Effector CD4-positive, alpha-beta T cell (primary cell): ENCODE results near the gene ANK3.

ENCODE experiments used
- DNase-seq: peaks from one replicate; pipeline ENCODE4 v3.0.0-alpha.2; 2020

ANK3 gene

DNA sequence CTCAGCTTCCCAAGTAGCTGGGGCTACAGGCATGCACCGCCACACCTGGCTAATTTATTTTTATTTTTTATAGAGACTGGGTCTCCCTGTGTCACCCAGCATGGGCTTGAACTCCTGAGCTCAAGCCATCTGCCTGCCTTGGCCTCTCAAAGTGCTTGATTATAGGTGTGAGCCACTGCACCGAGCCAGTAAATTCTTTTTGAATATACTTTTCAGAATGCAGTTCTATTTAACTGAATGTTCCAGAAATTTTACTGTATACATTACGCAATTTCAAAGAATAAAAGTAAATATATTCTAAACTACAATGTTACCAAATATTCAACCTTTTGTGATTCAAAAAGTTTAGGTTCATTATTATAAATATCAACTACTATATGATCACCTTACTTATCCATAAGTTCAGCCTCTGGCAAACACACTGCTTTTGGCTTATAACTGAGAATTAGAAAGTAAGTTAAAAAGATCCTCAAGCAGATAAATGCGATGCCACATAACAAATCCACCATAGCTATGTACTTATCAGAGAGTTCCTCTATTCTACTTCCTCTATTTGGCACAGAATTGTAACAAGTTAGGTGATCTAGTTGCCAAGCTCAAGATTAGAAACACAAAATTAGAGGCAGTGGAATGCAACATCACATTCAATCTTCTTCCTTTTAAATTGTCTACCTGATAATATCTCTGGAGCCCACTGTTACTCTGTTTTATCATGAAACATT, 118.2 kb downstream of the ANK3 start:
- no peak for DNase-seq

DNA sequence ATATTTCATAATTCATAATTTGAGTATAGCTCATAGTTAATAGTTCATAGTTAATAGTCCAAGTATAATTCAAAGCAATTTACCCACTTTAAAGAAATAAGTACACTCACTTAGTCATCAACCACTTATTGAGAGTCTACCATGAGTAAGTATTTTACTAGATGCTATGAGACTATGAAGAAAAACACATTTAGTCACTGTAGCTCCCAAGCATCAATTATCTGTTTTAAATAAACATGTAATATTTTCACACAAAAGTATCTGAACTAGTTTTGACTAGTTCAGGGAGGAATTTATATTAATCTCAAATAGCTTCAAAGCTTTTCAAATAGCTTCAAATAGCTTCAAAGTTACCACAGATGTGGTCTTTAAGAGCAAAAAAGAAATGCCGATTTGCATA, 119.2 kb downstream of the ANK3 start:
- DNase-seq = no peak

DNA sequence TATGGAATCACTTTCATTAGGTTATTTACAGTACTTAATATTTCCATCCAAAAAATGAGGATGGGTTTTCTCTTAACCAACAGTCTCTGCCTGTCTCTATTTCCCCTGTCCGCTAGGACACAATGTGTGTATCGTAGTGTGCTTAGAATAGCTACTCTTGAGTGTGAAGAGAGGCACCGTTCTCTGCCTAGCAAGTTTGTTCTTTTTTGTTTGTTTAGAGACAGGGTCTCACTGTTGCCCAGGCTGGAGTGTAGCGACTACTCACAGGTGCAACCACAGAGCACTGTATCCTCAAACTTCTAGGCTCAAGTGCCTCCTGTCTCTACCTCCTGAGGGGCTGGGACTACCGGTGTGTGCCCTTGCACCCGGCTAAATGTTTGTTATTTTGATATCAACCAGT, 121.9 kb downstream of the ANK3 start:
- DNase-seq = no peak

DNA sequence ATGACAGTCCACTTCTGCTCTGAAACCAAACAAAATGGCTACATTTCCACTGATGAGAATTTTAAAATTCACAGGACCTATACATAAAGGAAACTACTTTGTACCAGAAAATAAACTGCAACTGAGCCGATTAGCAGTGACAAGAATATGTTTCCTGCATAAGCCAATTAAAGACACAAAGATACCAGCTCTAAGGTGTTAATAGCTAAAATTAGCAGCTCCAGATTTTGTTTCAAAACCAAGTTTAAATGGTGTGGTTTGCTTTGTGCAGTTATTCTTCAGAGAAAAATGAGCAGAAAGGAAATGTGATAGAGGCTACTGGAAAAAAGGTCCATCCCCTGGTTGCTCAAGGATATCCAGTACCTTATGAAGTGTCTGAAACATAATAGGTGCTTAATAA, 123.2 kb downstream of the ANK3 start:
- no peak for DNase-seq

DNA sequence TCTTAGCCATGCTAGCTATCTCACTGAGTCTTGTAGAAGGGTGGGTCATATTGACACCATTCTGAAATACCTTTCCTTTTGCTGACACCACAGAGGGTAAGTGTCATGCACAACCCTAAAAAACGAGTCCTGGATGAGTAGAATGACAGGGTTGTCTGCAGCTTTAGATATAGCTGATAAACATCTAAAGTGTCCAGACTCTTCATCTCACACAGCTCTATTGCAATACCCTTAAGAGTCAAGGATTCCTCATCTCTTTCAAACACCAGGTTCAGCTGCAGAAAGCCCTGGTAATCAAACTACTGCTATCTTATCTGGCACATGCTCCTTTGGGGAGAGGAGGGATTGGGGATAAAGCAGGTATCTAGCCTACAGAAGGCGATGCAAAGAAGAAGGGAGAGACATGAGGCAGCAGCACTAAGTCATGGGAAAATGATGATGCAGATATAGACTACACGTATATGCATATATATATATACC, 127.0 kb downstream of the ANK3 start:
- no peak for DNase-seq

DNA sequence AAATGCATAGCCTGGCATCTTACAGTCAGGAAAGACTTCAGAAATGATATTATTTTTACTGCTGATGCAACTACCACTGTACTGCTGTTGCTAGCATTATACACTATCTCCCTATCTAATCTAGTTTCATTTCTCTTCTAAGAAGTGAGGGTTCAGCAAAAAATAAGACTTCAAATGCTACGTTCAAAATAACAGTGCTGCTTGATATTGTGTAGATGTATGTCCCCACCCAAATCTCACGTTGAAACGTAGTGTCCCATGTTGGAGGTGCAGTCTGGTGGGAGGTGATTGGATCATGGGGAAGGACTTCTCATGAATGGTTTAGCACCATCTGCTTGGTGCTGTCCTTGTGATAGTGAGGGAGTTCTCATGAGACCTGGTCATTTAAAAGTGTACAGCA, 129.4 kb downstream of the ANK3 start:
- no peak for DNase-seq

- no peak for DNase-seq
Observed at GRCh38 chr10:60258429-60258797, 131.3 kb downstream of the ANK3 start.

GRCh38 chr10:60257767-60258428, 131.8 kb downstream of the ANK3 start:
- DNase-seq = no peak

- no peak for DNase-seq
Observed at GRCh38 chr10:60254776-60255175, 134.9 kb downstream of the ANK3 start.

DNA sequence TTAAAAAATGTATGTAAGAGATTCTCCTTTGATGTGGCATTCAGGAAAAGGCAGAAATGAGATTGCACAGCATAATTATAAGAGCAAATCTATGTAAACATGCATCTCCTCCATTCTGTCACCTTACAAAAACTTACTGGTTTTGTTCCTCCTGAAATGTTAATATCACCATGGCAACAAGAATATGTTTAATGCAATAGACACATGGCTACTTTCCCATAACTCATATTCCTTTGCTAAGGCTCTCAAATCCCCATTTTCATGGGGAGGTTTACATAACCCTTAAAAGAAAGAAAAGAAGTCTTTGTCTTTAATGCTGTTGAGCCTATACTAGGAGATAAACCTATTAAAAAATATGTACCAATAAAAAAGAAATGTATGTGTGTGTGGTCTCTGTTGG, 136.2 kb downstream of the ANK3 start:
- no peak for DNase-seq

- no peak for DNase-seq
Observed at GRCh38 chr10:60252688-60253087, 137.0 kb downstream of the ANK3 start.

- DNase-seq = no peak
Observed at GRCh38 chr10:60246382-60246781, 143.3 kb downstream of the ANK3 start.

GRCh38 chr10:60239228-60239627, 150.4 kb downstream of the ANK3 start:
- DNase-seq = no peak

GRCh38 chr10:60238759-60239100, 150.9 kb downstream of the ANK3 start:
- DNase-seq = no peak

DNA sequence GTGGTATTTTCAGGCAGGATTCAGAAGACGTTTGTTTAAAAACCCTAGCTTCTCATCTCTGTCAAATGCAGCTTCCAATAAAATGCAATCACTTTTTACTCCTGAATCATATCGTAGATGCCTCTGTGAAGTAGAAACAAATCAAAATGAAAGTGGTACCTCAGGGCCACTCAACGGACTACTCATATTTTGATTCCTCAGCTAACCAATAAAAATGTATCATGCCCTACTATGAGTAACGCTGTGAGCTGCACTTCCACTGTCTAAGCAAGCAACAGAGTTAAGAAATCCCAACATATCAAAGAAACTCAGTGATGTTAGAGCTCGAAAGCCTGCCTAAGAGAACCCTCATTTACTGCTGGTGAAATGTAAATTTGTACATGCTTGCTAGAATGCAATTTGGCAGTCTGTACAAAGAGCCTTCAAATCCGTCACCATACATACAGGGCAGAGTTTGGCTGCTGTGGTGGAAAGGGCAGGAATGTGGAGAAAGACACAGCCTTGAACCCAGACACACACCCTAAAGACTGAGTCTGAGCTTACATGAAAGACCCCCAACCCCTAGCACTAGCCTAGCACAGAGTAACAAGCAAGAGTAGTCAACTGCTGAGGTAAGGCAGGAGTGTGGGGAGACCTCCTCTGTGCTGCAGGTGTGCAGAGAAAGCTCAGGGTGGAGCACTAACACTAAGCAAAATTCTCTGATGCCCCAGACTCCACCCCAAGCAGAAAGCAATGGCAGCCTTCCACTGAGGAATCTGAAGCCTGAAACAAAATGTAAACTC, 151.5 kb downstream of the ANK3 start:
- DNase-seq = no peak

DNA sequence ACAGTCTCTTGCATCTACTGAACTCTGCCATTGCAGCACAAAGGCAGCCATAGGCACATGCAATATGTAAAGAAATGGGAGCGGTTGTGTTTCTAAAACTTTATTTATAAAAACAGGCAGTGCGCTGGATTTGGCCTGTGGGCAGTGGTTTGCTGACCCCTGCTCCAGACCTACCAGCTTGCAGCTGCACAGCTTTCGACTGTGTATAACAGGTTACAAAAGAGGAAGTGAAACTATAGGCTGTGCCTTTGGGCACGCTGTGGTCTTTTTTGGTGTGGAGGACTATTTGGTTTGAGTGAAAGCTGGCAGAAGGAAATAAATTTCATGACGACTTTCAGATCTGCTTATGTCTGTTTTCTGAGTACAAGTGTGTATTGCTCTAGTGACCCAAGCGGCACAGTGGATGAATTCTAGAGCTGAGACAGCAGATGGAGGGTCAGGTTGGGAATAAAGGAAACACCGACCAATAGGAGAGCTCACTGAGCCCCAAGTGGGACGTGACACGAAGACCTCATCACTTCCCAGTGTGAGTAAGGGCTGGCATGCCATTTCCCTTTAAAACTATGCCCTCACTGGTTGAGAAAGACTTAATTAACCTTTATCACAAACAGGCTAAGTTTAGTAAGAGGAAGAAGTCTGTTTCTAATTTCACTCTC, 152.7 kb downstream of the ANK3 start:
- no peak for DNase-seq

DNA sequence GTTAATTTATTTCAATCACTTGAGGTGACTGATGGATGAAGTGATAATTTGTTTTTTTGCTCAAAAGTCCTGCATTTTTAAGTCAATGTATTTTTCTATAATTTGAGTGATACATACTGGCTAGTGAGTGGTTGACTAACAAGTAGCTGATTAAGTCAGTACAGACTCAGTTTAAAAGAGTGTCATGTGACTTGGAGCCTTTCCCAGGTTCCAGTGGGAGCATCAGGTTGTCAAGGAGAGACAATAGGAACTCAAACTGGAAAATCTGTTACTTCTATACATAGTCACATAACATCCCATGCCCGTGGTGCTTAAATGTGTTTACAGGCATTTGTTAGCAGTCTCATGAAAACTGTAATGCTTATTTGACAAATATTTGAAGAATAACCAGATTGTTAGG, 154.7 kb downstream of the ANK3 start:
- DNase-seq = no peak

DNA sequence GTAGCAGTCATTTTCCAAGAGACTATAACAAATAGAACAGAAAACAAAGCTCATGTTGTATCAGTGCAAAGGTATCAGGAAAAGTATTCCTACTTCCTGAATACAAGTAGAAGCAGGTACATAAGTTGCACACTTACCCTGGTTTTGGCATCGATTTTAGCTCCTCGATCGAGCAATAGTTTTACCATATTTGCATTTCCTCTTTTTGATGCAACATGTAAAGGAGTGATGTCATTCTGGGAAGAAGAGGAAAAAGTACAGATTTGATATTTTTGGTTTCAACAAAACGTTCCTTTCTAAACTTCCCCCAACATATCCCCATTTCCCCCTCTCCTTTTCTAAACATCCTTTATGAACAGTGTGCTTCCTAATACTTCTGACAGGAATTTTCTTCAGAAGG, 155.1 kb downstream of the ANK3 start:
- DNase-seq = no peak

GRCh38 chr10:60230892-60231291, 158.8 kb downstream of the ANK3 start:
- DNase-seq = no peak

DNA sequence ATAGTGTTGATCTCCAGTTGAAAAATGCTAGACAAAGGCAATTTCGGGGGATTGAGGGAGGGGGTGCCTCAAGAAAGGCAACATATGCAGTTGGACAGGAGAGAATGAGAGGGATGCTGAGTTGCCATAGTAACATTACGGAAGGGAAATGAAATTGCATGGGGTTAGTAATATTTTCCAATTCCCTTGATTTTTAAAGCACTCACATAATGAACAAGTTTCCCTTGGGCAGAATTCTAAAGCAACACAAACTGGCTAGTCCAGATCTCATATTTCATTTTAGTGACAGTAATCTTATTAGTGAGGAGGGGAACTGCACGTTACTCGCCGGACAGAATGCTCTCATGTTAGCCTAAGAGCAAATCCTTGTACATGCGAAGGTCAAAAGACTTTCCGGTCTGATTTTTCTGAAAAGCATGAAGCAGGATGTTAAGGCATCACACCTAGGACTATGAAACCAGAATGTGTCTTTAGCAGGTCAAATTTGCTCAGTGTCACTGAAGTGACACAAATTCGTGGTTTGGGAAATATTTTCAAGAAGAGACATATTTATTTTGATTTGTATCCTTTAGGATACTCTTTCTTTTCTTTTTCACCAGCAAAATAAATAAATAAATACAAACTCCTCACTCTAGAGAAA, 165.5 kb downstream of the ANK3 start:
- no peak for DNase-seq

- DNase-seq = no peak
Observed at GRCh38 chr10:60222047-60222446, 167.6 kb downstream of the ANK3 start.

- no peak for DNase-seq
Observed at GRCh38 chr10:60212195-60212594, 177.5 kb downstream of the ANK3 start.
